Measurements from ENCODE around the gene SUMO3.

DNA sequence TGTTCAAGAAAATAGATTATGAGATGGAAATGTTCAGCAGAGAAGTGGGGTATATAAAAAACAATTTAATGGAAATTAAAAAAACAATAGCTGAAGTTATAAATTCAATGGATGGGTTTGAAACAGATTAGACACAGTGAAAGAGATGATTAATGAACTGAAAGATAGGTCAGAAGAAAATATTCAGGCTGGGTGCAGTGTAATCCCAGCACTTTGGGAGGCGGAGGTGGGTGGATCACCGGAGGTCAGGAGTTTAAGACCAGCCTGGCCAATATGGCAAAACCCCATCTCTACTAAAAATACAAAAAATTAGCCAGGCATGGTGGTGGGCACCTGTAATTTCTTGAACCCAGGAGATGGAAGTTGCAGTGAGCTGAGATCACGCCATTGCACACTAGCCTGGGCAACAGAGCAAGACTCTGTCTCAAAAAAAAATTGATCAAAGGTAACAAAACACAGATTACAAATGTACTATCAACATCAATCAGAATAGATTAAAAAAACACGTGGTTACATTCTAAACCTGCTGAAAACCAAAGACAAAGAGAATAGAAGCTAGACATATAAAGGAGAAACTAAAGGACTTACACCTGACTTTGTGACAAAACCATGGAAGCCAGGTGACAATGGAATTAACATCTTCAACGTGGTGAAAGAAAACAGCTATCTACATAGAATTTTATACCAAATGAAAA lies 4.8 kb upstream of the SUMO3 start:
- TF ChIP-seq, protein P1, sequence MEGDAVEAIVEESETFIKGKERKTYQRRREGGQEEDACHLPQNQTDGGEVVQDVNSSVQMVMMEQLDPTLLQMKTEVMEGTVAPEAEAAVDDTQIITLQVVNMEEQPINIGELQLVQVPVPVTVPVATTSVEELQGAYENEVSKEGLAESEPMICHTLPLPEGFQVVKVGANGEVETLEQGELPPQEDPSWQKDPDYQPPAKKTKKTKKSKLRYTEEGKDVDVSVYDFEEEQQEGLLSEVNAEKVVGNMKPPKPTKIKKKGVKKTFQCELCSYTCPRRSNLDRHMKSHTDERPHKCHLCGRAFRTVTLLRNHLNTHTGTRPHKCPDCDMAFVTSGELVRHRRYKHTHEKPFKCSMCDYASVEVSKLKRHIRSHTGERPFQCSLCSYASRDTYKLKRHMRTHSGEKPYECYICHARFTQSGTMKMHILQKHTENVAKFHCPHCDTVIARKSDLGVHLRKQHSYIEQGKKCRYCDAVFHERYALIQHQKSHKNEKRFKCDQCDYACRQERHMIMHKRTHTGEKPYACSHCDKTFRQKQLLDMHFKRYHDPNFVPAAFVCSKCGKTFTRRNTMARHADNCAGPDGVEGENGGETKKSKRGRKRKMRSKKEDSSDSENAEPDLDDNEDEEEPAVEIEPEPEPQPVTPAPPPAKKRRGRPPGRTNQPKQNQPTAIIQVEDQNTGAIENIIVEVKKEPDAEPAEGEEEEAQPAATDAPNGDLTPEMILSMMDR (conservative IDR thresholded peaks at IDR 0.05; ENCODE audit: low read length), result no peak
- TF ChIP-seq EZH2phosphoT487 (IDR thresholded peaks at IDR 0.05; ENCODE audit: borderline replicate concordance), result no peak

Data from Loucy (cell line).